ENCODE data around the gene FAM219B.
A peak's percentile ranks its signal among the peaks of the same experiment; 100 is the strongest.
"Not testable (repeated sequence)": the region's sequence is repeated elsewhere in the genome, so short reads cannot be mapped to it uniquely, and the experiment has no call there.

Gene FAM219B

GRCh38 chr15:74950078-74950908, 43.6 kb upstream of the FAM219B start:
- Histone ChIP-seq H3K36me3 (ENCODE audit: control insufficient read depth, insufficient read depth, low read length) (no peaks in the 10 kb centered on the region), H3K27me3 (replicated peaks; ENCODE audit: control insufficient read depth, insufficient read depth, low read length) (no peaks in the 10 kb centered on the region), H3K4me3 (replicated peaks; ENCODE audit: low read depth, low read length) (no peak overlapping the region)
- no peak for DNase-seq (ENCODE audit: extremely low read depth, insufficient read length)
- peak; percentile 100 for TF ChIP-seq CTCF (IDR thresholded peaks at IDR 0.05; ENCODE audit: insufficient read depth, low read length, poor library complexity, severe bottlenecking)

- TF ChIP-seq CTCF (IDR thresholded peaks at IDR 0.05; ENCODE audit: insufficient read depth, low read length, poor library complexity, severe bottlenecking), result no peak
- Histone ChIP-seq H3K4me3 (replicated peaks; ENCODE audit: low read depth, low read length) (peak within 1 kb of the TSS; percentile 99), H3K36me3 (ENCODE audit: control insufficient read depth, insufficient read depth, low read length) (no peaks in the 10 kb centered on the region), H3K27me3 (replicated peaks; ENCODE audit: control insufficient read depth, insufficient read depth, low read length) (no peaks in the 10 kb centered on the region)
- DNase-seq (ENCODE audit: extremely low read depth, insufficient read length), result peak; percentile 98
Observed at GRCh38 chr15:74937590-74938371, 31.1 kb upstream of the FAM219B start, which contains the start of gene COX5A. Gene COX5A, minus strand, starts transcription at chr15:74938073. Its CDS starts 59 bp downstream, at chr15:74938014.

- no peaks in the 10 kb centered on the region for H3K27me3 ChIP-seq (replicated peaks; ENCODE audit: control insufficient read depth, insufficient read depth, low read length)
- TF ChIP-seq CTCF (IDR thresholded peaks at IDR 0.05; ENCODE audit: insufficient read depth, low read length, poor library complexity, severe bottlenecking), result no peak
- no peaks in the 10 kb centered on the region for H3K36me3 ChIP-seq (ENCODE audit: control insufficient read depth, insufficient read depth, low read length)
- no peak for DNase-seq (ENCODE audit: extremely low read depth, insufficient read length)
- H3K4me3 ChIP-seq (replicated peaks; ENCODE audit: low read depth, low read length), result peak overlapping the region; percentile 99
Observed at GRCh38 chr15:74937272-74937589, 30.6 kb upstream of the FAM219B start.

- peak; percentile 14 for TF ChIP-seq CTCF (IDR thresholded peaks at IDR 0.05; ENCODE audit: insufficient read depth, low read length, poor library complexity, severe bottlenecking)
- H3K4me3 ChIP-seq (replicated peaks; ENCODE audit: low read depth, low read length); H3K27me3 ChIP-seq (replicated peaks; ENCODE audit: control insufficient read depth, insufficient read depth, low read length); H3K36me3 ChIP-seq (ENCODE audit: control insufficient read depth, insufficient read depth, low read length); DNase-seq (ENCODE audit: extremely low read depth, insufficient read length): not testable (repeated sequence)
Observed at GRCh38 chr15:74935193-74935592, 28.5 kb upstream of the FAM219B start.

GRCh38 chr15:74933573-74933972, 26.9 kb upstream of the FAM219B start:
- H3K27me3 ChIP-seq (replicated peaks; ENCODE audit: control insufficient read depth, insufficient read depth, low read length), result no peaks in the 10 kb centered on the region
- no peak for DNase-seq (ENCODE audit: extremely low read depth, insufficient read length)
- no peak for TF ChIP-seq CTCF (IDR thresholded peaks at IDR 0.05; ENCODE audit: insufficient read depth, low read length, poor library complexity, severe bottlenecking)
- peaks cover 5% of the 10 kb centered on the region for H3K36me3 ChIP-seq (ENCODE audit: control insufficient read depth, insufficient read depth, low read length)
- no peak overlapping the region for H3K4me3 ChIP-seq (replicated peaks; ENCODE audit: low read depth, low read length)

Measured in GM06990 (cell line).